GM18873 (cell line): Measurements from ENCODE around the gene GJB4.
"Not testable (repeated sequence)": the region's sequence is repeated elsewhere in the genome, so short reads cannot be mapped to it uniquely, and the experiment has no call there.

Source experiments
- ATAC-seq: cut with Tn5 transposase; IDR thresholded peaks from one replicate; pipeline ENCODE4 v1.9.1; 2021; ENCODE audit warnings: mild to moderate bottlenecking, moderate library complexity, moderate number of reproducible peaks; ENCODE audit not compliant: unreplicated experiment, low FRiP score

Gene GJB4

GRCh38 chr1:34759503-34760357, at the start of gene GJB4:
Gene GJB4, plus strand, starts transcription at chr1:34759740. Its CDS starts 1,515 bp downstream, at chr1:34761255.
- ATAC-seq = no peak

- no peak for ATAC-seq
Observed at GRCh38 chr1:34710812-34711211, 48.7 kb upstream of the GJB4 start.

GRCh38 chr1:34711485-34711884, 48.1 kb upstream of the GJB4 start:
- ATAC-seq = no peak

DNA sequence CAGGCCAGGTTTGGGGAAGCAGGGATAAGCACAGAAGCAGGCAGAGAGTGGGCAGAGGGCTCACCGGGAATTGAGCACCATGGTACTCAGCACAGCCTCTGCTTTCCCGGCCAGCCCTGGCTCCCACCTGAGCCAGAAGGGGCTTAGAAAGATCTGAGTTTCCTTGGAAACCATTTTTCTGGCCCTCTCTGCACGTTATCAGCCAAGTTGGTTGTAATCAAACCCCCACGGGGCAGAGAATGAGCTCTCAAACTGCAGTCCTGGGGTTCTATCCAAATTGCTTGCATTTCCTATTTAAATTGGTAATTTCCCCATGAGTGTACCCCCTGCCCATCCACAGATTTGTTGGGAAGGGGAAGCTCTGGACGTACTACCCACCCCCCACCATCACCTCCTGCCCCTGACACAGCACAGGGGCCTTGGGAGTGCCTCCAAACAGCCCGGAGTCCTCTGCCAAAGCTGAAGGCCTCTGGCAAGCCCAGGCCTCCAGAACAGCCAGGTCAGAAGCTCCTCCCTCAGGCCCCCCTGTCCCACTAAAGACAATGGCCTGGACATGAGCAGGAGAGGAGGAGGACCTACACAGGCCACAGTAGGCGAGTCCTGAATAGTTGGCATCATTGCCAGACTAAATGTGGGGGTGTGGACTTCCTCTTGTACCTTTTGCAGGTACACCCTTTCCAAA, 47.4 kb upstream of the GJB4 start:
- no peak for ATAC-seq

DNA sequence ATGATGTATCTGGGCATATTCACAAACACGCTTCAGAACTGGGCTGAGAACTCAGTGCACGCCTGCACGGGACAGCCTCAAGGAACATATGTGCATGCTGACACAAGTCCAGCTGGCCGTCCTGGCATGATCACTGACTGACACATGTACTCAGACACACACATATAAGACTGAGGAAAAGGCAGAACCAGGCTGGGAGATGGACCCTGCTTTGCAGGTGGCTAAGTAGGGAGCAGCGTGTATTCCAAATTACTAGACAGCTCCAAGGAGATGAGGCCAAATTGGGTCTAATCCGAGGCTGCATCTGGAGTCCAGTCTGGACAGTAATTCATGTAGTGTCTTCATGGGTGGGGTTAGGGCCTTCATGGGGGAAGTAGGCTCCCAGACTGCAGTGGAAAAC, 46.1 kb upstream of the GJB4 start:
- ATAC-seq = no peak

- ATAC-seq = no peak
Observed at GRCh38 chr1:34714386-34714785, 45.2 kb upstream of the GJB4 start.

- no peak for ATAC-seq
Observed at GRCh38 chr1:34715139-34715538, 44.4 kb upstream of the GJB4 start.

DNA sequence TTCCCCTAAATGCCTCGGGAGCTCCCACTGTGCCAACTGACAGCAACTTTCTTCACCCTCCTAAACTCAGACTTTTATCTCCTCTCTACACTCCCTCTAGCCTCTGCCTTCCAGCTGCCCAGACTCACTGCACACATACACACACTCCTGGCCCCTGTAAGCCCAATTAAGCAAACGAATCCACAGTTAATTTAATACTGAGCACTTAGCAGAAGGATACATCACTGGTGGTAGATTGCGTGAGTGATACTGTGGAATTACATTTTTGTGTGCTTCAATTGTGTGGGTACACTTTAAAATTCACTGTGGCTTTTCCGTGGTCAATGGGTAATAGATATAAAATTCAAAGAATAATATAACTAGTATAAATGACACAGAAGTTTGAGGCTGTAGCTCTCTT, 38.3 kb upstream of the GJB4 start:
- ATAC-seq = no peak

- no peak for ATAC-seq
Observed at GRCh38 chr1:34721646-34722355, 37.7 kb upstream of the GJB4 start.

DNA sequence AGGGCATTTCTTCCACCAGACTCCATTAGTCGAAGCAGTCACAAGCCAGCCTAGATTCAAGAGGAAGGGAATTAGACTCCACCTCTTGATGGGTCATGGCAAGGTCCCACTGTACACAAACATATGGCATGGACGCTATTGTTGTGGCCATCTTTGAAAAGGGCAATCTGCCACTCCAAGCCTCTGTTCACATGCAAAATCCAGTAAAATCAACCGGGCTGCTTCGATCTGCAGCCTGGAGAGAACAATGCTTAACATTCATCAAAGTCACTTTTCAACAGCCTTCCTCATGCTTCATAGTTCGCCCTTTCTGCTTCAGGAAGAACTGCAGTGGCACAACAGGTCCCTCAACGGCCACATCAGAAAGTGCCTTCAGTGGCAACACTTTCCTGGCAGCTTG, 32.7 kb upstream of the GJB4 start:
- ATAC-seq = no peak

DNA sequence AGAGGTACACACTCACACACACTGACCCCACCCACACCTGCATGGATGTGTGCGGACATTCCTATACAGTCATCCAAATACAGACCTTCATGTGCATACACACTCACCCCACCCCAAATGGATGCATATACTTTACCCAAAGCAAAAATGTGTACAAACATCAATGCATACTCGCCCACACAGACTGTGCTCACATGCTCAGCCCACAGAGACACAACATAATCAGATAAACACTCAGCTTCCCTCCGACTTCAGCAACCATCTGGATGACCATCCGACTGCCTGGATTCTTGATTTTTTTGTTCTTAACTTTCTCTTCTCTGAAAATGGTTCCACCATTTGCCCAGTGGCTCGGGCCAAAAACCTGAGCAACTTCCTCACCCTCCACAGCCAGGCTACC, 29.1 kb upstream of the GJB4 start:
- ATAC-seq = no peak

DNA sequence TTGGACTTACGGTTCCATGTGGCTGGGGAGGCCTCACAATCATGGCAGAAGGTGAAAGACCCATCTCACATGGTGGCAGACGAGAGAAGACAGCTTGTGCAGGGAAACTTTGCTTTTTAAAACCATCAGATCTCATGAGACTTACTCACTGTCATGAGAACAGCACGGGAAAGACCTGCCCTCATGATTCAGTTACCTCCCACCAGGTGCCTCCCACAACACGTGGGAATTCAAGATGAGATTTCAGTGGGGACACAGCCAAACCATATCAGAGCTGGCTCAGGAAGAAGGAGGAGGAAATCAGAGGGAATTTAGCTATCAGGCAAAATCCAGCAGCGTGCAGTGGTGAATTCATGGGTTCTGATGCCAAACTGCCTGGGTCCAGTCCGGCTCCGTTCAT, 26.7 kb upstream of the GJB4 start:
- ATAC-seq = not testable (repeated sequence)

DNA sequence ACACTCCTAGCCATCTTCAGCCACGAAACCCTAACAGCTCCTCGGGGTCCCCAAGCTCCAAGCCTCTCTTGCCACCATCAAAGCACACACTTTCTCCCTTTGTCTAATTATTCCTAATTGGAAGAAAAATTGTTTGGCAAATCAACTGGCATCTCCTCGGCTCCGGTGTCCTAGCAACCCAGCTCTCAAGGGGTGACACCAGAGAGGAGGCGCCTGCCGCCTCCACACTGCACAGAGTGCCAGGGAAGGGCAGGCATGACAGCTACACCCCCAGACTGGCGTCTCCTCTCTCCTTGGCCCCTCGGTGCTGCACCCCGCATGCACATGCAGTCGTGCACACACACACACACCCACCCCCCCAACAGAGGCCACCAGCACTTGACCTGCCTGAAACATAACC, 22.8 kb upstream of the GJB4 start:
- ATAC-seq = no peak

DNA sequence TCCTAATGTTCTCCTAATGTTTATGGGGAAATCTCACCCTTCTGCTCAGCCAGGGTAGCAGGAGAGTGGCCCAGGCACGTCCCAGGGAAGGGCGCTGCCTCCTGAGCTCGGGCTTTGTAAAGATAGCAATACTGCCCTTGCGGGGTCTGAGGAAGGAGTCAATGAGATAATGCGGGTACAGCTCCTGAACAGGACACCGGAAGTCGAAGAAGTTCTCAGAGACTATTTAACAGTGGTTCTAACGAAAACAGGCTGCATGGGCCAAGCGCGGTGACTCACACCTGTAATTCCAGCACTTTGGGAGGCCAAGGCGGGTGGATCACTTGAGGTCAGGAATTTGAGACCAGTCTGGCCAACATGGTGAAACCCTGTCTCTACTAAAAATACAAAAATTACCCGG, 22.3 kb upstream of the GJB4 start:
- ATAC-seq = not testable (repeated sequence)

DNA sequence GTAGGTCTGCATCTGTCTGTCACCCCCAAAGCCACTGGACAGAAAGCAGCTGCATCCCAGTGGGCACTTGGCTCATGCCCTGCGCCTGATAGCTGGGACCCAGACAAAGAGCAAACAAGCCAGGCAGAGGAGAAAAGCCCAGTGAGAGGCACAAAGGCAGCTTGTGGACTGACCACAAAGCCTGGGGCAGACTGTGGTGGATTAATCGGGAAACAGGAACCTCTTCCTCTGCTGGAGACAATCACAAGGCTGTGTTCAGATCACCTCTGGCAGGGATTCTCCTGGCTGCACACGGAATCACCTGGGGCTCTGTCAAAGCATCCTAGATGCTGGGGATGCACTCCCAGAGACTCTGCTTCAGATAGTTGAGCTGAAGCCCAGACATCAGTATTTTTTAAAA, 19.9 kb upstream of the GJB4 start:
- ATAC-seq = no peak

DNA sequence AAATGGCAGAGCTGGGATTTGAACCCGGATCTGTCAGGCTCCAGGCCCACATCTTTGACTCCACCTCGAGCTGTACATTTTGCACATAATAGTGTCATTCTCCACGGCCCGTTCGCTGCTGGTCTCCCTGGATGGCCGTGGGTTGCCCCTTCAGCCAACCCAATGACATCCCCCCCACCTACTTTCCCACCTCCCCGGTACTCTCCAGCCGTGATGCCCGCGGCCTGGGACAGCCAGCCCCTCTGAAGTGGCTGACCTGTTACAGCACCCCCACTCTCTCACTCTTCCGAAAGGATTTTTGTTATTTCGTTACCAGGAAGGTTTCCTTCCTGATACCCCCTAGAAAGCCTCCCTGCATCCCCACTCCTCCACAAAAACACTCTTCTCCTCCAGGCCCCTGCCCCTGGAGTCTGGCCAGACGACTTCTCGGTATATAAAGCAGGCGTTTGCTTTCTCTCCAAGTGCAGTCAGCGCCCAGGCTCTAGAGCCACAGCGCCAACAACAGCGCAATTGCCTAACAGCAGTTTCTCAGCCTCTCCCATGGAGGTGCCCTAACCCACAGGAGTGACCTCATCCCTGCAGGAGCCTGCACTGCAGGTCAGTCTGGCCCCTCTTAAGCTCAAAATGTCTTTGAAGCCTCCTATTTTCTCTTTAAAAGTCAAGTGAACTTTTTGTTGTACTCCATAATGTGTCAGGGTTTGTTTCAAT, 19.2 kb upstream of the GJB4 start:
- ATAC-seq = no peak

GRCh38 chr1:34742667-34743270, 16.8 kb upstream of the GJB4 start:
- no peak for ATAC-seq

GRCh38 chr1:34743775-34744174, 15.8 kb upstream of the GJB4 start:
- no peak for ATAC-seq

DNA sequence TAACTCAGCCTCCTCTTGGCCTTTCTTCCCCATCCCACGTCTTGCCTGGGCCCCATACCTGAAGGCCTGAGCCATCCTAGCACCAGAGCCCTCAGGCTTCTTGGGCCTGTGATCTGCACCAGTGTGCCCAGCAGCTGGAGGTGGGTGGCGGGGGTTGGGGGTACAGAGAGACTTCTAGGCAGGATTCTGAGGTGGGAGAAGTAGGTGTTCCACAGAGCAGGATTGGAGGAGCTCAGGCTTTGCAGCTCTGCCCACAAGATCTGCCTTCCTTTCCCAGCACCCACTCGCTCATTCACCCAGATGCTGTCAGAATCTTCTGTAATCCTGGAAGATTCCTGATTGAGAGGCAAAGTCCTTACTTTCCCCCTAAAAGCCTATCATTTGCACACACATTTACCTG, 14.7 kb upstream of the GJB4 start:
- ATAC-seq = no peak

DNA sequence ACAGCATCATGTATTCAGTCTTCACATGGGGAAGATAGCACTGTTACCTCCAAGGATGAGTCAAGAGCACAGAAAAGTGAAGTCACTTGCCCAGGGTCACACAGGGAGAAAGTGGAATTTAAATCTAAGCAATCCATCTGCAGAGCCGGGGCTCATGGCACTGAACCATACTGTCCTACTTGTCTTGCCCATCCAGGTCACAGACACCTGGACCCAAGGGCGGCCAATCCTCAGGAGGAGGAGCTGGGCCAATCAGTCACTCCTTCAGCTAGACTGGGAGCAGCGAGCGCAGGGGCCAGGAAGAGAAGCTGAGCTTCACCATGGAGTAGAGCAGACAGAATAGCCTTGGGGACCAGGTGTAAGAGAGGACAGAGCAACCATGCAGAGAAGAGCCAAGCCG, 13.9 kb upstream of the GJB4 start:
- ATAC-seq = no peak
